Hepatocyte (in vitro differentiated cells): Measurements from ENCODE around the gene LRRC23.

Experiments
- CTCF ChIP-seq: fragments of 200-600 bp; sonication (generic); IDR thresholded peaks from 2 replicates; pipeline ENCODE4 v1.5.1; 2016; ENCODE audit warnings: antibody characterized with exemption, mild to moderate bottlenecking; ENCODE audit not compliant: poor library complexity
- EZH2 ChIP-seq: fragments of 200-600 bp; sonication (generic); IDR thresholded peaks from 2 replicates; pipeline ENCODE4 v1.6.1; 2016; ENCODE audit warnings: antibody characterized with exemption, mild to moderate bottlenecking, borderline replicate concordance

GRCh38 chr12:6860942-6861341 is 43.7 kb upstream of the LRRC23 start:
- TF ChIP-seq EZH2 = no peak
- no peak for TF ChIP-seq CTCF
